Mucosa of stomach (tissue), 1 donor: ENCODE results near the gene GABRG3.

Experiments used
- H3K27me3 ChIP-seq: one replicate; pipeline ENCODE4 v1.7.0; 2013; ENCODE audit warnings: mild to moderate bottlenecking, low read length; ENCODE audit not compliant: control insufficient read depth, insufficient read depth
- H3K36me3 ChIP-seq: one replicate; pipeline ENCODE4 v1.7.0; 2013; ENCODE audit warnings: low read length; ENCODE audit not compliant: control insufficient read depth, insufficient read depth
- H3K4me1 ChIP-seq: one replicate; pipeline ENCODE4 v1.7.0; 2013; ENCODE audit warnings: mild to moderate bottlenecking, low read length; ENCODE audit not compliant: control insufficient read depth, insufficient read depth
- H3K4me3 ChIP-seq: one replicate; pipeline ENCODE4 v1.7.0; 2013; ENCODE audit warnings: low read length
- H3K9ac ChIP-seq: one replicate; pipeline ENCODE4 v1.7.0; 2013; ENCODE audit warnings: mild to moderate bottlenecking, low read length, moderate library complexity
- H3K9me3 ChIP-seq: one replicate; pipeline ENCODE4 v1.7.0; 2013; ENCODE audit warnings: mild to moderate bottlenecking, low read length, moderate library complexity; ENCODE audit not compliant: control insufficient read depth
- donor health status: Pancreatic carcinoma.

GABRG3 gene

GRCh38 chr15:27089233-27089586, 118.2 kb downstream of the GABRG3 start:
- no peaks in the 10 kb centered on the region for H3K36me3 ChIP-seq
- no peak overlapping the region for H3K9ac ChIP-seq
- H3K27me3 ChIP-seq = no peaks in the 10 kb centered on the region
- no peaks in the 10 kb centered on the region for H3K4me1 ChIP-seq
- H3K4me3 ChIP-seq = no peak overlapping the region
- no peaks in the 10 kb centered on the region for H3K9me3 ChIP-seq

GRCh38 chr15:27089676-27090075, 118.7 kb downstream of the GABRG3 start:
- Histone ChIP-seq H3K27me3 (no peaks in the 10 kb centered on the region), H3K9ac (no peak overlapping the region), H3K36me3 (no peaks in the 10 kb centered on the region), H3K9me3 (no peaks in the 10 kb centered on the region), H3K4me1 (no peaks in the 10 kb centered on the region), H3K4me3 (no peak overlapping the region)

GRCh38 chr15:27091270-27091940, 120.4 kb downstream of the GABRG3 start:
- H3K9me3 ChIP-seq = no peaks in the 10 kb centered on the region
- H3K4me3 ChIP-seq = no peak overlapping the region
- H3K36me3 ChIP-seq = no peaks in the 10 kb centered on the region
- no peaks in the 10 kb centered on the region for H3K27me3 ChIP-seq
- no peaks in the 10 kb centered on the region for H3K4me1 ChIP-seq
- no peak overlapping the region for H3K9ac ChIP-seq

DNA sequence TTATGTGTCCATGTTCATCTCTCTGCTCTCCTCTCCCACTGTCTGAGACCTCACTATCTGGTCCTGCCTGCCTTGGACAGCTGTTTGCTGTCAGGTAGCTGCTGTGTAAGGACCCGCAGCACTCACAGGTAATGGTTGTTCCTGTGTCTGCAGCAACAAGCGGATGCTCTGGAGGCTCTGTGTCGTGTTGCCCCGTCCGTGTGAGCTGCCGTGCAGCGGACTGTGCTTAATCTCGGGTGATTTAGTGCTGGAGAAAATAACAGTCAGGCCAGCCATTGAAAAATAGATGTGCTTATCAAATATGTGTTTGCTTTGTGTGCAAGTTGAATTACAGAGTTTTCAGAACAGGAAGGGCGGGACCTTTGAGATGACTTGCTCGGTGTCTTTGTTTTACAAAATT, 121.4 kb downstream of the GABRG3 start:
- H3K9me3 ChIP-seq = no peaks in the 10 kb centered on the region
- no peak overlapping the region for H3K9ac ChIP-seq
- H3K4me1 ChIP-seq = no peaks in the 10 kb centered on the region
- H3K27me3 ChIP-seq = no peaks in the 10 kb centered on the region
- no peak overlapping the region for H3K4me3 ChIP-seq
- no peaks in the 10 kb centered on the region for H3K36me3 ChIP-seq

DNA sequence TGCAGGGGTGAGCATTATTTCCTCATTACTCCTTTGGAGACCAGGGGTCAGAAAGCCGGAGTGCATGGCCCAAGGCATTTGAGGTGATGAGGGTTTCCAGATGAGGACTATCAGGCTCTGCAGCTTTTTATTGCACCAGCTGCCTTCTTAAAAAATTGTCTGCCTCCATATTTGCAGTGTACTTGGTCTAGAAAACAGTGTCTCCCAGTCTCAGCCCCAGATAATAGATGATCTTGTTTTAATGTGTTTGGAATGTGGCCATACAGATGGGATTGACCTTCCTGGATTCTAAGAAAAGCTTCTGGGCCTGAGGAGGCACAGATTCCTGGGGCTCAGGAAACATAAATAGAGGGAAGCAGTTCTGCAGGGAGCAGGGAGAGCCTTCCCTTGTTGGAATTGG, 123.3 kb downstream of the GABRG3 start:
- no peaks in the 10 kb centered on the region for H3K27me3 ChIP-seq
- H3K9ac ChIP-seq = no peak overlapping the region
- H3K4me3 ChIP-seq = no peak overlapping the region
- H3K9me3 ChIP-seq = no peaks in the 10 kb centered on the region
- no peaks in the 10 kb centered on the region for H3K36me3 ChIP-seq
- H3K4me1 ChIP-seq = no peaks in the 10 kb centered on the region

DNA sequence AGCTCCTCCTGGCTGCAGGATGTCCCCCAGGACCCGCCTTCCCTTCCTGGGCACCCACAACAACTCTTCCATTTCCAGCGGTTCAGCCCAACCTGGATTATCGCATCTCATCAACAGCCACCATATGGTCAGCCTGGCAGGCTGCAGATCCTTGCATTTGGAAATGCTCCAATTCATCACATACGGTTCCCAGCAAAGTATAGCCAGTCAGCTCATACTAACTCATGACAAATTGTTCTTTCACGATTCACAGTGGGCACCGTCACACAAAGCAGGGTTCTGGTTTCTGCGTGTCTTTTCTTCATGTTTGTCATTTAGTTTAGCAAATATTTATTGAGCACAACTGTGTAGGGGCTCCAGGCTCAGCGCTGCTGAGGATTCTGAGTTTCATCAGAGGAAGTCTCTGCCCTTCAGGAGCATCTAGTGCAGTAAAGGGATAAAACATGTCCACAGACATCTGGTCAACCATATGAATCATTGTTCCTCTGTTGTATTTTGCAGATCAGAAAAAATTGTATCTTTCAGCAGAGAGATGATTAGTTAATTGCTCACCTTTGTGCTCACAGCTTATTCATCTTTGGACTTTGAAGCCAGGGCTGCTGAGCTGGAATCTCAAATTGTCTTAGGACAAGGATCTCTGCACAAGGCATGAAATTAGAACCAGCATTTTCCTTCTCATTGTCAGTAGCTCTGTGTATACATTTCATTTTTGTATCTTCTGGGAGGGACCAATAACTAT, 125.1 kb downstream of the GABRG3 start:
- no peaks in the 10 kb centered on the region for H3K36me3 ChIP-seq
- H3K4me1 ChIP-seq = no peaks in the 10 kb centered on the region
- no peaks in the 10 kb centered on the region for H3K9me3 ChIP-seq
- H3K4me3 ChIP-seq = no peak overlapping the region
- no peak overlapping the region for H3K9ac ChIP-seq
- H3K27me3 ChIP-seq = no peaks in the 10 kb centered on the region

GRCh38 chr15:27097506-27097905, 126.5 kb downstream of the GABRG3 start:
- H3K4me3 ChIP-seq = no peak overlapping the region
- H3K4me1 ChIP-seq = no peaks in the 10 kb centered on the region
- no peaks in the 10 kb centered on the region for H3K36me3 ChIP-seq
- H3K9me3 ChIP-seq = no peaks in the 10 kb centered on the region
- no peaks in the 10 kb centered on the region for H3K27me3 ChIP-seq
- H3K9ac ChIP-seq = no peak overlapping the region

DNA sequence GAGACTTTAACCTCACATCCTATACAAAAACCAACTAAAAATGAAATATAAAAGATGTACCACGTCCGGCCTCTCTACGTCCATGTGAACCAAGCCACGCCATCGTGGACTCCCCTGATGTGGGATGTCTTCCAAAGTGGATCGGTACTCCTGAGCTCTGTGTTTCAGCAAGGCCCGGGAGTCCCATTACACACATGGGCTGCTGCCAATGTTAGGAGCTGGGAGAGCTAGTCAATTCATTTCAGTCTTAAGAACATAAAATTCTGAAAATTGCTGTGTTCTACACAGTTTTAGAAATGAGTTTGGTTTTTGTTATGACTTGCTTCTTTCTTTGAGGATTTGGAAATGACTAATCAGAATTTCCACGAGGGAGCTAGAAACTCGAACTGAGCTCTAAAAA, 131.0 kb downstream of the GABRG3 start:
- Histone ChIP-seq H3K4me3 (no peak overlapping the region), H3K4me1 (no peaks in the 10 kb centered on the region), H3K36me3 (no peaks in the 10 kb centered on the region), H3K27me3 (no peaks in the 10 kb centered on the region), H3K9me3 (no peaks in the 10 kb centered on the region), H3K9ac (no peak overlapping the region)

- Histone ChIP-seq H3K36me3 (no peaks in the 10 kb centered on the region), H3K4me3 (no peak overlapping the region), H3K9ac (no peak overlapping the region), H3K4me1 (no peaks in the 10 kb centered on the region), H3K9me3 (no peaks in the 10 kb centered on the region), H3K27me3 (no peaks in the 10 kb centered on the region)
These were observed 140.3 kb downstream of the GABRG3 start for GRCh38 chr15:27111323-27111722.

- Histone ChIP-seq H3K9ac (no peak overlapping the region), H3K27me3 (no peaks in the 10 kb centered on the region), H3K4me1 (no peaks in the 10 kb centered on the region), H3K36me3 (no peaks in the 10 kb centered on the region), H3K4me3 (no peak overlapping the region), H3K9me3 (no peaks in the 10 kb centered on the region)
These were observed 143.5 kb downstream of the GABRG3 start for GRCh38 chr15:27114473-27114872.

- no peaks in the 10 kb centered on the region for H3K27me3 ChIP-seq
- H3K4me1 ChIP-seq = no peaks in the 10 kb centered on the region
- no peaks in the 10 kb centered on the region for H3K9me3 ChIP-seq
- no peaks in the 10 kb centered on the region for H3K36me3 ChIP-seq
- no peak overlapping the region for H3K9ac ChIP-seq
- H3K4me3 ChIP-seq = no peak overlapping the region
These were observed 148.8 kb downstream of the GABRG3 start for GRCh38 chr15:27119695-27120266.

GRCh38 chr15:27121672-27122071, 150.7 kb downstream of the GABRG3 start:
- Histone ChIP-seq H3K36me3 (no peaks in the 10 kb centered on the region), H3K9me3 (no peaks in the 10 kb centered on the region), H3K4me3 (no peak overlapping the region), H3K27me3 (no peaks in the 10 kb centered on the region), H3K4me1 (no peaks in the 10 kb centered on the region), H3K9ac (no peak overlapping the region)
